ENCODE measurements around the gene CASTOR1.

The CASTOR1 gene

DNA sequence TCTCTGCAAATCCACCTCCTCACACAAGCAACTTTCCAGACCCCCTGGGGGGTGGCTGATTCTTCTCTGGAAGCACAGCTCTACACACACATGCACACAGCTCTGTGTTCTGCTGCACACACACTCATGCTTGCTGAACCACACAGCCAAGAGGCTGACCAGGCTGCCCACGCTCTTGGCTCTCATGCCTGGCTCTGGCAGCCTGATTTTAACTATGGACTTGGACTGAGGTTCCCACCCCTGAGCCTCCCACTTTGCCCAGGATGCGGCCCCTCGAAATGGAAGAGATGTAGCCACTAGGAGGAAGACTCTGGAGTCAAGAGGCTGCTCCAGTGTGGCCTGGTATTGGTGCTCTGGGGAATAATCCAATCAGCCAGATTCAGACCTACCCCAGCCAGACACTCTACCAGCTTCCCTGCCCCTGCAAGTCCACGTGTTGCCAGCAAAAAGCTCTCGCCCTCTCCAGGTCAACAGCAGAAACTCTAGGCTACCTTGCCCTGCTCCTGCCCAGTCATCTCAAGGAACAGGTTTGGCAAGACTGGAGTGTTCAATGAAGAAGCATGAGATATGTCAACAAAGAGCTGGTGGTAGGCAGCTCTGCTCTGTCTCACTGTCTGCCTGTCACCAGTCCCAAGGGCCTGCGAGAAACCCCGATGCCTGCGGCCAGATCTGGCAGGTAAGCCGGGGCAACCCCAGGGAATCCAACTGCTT is 8.8 kb upstream of the CASTOR1 start:
- no peak for DNase-seq (ENCODE audit: low read depth in 2 of 2)

- DNase-seq (ENCODE audit: low read depth in 2 of 2), result no peak
These were observed 8.1 kb upstream of the CASTOR1 start for GRCh38 chr22:30297276-30297990.

- no peak for DNase-seq (ENCODE audit: low read depth in 2 of 2)
These were observed 7.5 kb upstream of the CASTOR1 start for GRCh38 chr22:30296833-30297232.

DNA sequence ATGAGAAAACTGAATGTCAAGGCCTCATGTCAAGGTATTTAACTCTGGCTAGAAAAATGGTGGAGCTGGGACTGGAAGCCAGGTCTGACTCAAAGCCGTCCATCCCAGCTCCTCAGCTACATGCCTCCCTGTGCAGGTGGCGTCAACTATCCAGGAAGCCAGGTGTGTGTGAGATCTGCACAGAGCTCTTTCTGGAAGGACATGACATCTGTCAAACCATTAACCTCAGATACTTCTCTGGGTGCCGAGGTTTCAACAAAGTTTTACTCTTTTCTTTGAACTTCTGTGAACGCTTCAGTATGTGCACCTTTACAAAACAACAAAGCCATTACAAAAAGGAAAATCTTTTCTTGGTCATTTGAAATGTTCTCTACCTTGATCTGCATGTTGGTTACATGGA is 7.0 kb upstream of the CASTOR1 start:
- DNase-seq (ENCODE audit: low read depth in 2 of 2), result no peak

DNA sequence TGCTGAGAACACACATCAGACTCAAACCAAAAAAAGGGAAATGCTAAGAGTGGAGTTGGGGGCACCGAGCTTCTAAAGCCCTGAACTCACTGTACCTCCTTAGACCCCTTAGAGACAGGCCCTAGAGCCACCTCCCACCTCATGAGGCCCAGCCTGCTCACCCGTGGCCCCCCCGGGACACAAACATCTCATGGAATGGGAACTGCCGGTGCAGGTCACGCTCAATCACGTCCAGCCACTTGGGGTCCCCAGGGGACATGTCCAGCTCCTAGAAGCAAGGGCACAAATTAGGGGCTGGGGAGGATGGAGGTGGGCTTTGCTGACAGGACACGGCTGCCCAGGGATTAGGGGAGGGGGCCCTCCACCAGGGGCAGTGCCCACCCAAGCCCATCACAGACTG is 6.3 kb upstream of the CASTOR1 start:
- DNase-seq (ENCODE audit: low read depth in 2 of 2), result no peak

DNA sequence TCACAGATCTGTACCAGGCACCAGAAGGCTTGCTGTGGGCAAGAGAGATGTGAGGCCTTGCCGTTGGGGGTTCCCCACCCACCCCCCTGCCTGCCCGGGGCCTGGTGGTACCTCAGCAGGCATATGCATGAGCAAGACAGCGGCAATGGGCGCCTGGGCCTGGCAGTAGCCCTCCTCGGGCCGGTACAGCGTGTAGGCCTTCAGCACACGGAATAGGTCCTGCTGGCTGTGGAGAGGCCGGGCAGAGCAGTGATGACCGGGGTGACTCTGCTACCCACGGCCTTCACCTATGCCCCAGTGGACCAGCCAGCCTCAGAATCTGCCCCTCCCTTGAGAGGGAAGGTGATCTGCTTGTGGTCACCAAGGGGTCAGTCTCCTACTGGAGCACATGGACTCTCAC is 5.5 kb upstream of the CASTOR1 start:
- DNase-seq (ENCODE audit: low read depth in 2 of 2), result no peak

- no peak for DNase-seq (ENCODE audit: low read depth in 2 of 2)
These were observed 4.8 kb upstream of the CASTOR1 start for GRCh38 chr22:30294066-30294465.

DNA sequence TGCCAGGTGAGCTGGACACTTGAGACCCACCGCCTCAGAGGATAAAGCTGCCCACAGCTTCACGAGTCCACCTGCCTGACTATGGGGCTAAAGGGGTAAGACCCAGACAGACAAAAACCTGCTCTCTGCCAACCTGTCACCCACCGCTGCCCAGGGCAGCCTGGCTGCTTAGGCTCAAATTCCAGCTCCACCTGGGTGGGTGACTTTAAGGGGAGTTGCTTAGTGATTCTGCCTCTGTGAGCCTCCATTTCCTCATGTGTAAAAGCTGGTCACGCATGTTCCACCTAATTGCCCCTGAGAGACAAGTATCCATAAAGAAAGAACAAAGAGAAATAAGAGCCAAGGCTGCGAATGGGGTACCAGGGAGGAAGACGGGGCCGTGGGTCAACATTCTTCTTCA is 3.7 kb upstream of the CASTOR1 start:
- DNase-seq (ENCODE audit: low read depth in 2 of 2), result no peak

DNA sequence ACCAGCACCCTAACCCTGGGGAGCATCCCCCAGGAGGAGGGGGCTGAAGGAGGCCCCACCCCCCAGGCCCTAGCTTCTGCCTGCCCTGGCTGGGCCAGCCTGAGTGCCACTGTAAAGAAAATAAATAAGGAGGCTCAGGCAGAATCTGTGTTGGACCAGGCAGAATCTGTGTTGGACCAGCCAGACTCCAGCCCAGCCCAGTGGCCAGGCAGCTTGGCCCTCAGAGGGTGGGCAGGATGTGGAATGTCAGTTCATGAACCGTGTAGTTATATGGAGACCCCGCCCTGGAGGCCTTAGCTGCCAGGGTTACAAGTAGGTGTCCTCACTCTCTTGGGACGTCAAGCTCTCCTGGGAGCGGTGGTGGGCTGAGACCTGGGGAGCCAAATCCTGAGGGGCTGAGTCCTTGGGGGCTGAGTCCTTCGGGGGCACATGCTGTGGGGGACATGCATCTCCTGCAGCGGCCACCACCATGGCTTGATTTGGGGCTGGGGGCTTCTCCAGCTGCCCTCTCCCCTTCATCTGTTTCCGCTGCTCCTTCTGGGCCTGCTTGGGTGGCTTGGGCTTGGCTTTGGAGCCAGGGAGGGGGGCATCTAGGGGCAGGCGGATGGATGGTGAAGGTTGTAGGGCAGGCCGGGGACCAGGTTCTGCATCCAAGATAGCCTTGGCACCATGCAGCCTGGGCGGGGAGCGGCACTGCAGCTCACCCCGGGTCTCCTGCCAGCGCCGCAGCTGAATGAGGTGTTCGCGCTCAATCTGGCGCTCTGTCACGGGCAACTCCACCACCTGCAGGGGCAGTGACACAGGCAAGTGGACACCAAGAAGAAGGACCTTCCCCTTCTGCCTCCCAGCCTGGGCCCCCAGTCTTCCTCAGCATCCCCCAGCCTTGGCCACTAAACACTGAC is 3.0 kb upstream of the CASTOR1 start:
- DNase-seq (ENCODE audit: low read depth in 2 of 2), result no peak

DNA sequence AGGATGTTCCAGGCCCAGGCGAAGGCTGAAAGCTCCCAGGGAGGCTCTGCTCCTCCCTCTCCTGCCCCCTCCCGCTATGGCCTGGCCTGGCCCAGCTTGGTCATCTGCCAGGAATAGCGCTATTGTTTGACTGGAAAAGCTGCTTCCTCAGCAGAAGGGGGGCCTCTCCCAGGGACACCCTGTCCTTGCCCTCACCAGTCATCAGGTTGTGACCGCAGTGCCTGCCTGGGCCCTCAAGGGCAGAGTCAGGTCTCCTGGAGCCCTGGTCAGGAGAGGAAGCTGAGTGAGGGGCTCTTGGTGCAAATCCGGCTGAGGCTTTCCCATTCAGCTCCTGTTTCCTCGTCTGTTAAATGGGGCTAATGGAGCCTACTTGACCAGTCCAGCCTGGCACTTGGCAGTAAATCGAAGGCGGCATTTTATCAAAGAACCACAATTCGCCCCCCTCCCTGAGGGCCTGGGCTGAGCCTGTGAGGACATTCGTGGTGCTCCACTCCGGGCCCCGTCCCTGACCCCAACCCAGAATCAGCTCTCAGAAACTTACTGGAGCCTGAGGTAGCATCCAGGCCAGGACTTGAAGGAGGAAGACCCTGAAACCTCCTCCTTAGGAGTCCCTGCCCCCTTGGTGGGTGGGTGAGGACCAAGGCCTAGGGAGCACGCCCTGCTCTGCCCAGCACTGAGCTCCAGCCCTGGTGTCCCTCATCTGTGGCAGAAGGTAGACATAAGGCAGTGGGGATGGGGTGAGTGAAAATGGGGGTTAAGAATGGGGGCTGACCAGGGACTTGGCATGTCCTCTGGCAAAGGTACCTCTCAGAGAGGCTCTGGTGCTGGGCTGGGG is 2.0 kb upstream of the CASTOR1 start:
- DNase-seq (ENCODE audit: low read depth in 2 of 2), result no peak

- no peak for DNase-seq (ENCODE audit: low read depth in 2 of 2)
These were observed 1.2 kb upstream of the CASTOR1 start for GRCh38 chr22:30290342-30291057.

DNA sequence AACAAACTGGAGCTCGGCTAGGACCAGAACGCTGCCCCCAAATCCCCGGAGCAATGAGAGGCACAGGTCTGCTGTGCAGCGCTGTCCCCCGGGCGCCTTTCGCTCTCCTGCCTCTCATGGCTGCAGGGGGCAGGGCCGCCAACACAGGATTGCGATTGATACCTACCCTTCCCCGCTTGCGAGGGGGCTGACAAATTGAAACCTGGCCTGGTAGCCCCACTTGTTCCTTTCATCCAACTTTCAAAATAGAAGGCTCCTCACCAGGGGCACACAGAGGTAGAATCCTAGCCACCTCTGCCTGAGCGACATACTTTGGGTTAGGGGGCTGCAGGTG is 642 bp upstream of the CASTOR1 start:
- no peak for DNase-seq (ENCODE audit: low read depth in 2 of 2)

DNA sequence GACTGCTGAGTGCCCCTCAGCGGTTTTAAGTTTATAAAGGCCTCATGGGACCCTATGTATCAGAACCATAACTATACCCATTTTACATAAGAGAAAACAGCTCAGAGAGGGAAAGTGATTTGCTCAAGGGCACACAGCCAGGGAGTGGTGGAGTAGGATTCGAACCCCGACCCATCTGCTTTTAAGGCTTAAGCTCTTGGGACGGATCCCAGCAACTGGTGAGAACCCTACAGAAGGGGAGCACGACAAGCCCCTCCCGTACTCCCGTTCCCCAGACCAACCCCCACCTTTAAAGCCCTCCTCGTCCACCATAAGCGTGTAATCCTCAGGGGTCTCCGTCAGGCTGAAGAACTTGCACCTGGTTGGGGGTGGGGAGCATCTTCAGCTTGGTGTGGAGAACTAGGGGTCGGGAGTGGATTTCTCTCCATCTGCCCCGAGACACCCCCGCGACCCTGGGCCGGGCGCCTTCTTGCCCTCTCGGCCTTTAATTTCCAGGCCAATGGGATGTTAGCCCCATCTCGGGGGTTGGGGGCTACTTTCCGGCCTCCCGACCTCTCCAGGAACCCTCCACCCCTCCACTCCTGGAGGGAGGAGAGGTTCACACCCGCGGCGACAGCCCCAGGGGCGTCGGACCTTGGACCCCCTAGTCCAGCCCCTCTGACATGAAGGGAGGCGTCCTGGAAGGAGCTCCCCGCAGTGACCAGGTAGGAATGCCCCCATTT is 725 bp downstream of the CASTOR1 start:
- no peak for DNase-seq (ENCODE audit: low read depth in 2 of 2)

DNA sequence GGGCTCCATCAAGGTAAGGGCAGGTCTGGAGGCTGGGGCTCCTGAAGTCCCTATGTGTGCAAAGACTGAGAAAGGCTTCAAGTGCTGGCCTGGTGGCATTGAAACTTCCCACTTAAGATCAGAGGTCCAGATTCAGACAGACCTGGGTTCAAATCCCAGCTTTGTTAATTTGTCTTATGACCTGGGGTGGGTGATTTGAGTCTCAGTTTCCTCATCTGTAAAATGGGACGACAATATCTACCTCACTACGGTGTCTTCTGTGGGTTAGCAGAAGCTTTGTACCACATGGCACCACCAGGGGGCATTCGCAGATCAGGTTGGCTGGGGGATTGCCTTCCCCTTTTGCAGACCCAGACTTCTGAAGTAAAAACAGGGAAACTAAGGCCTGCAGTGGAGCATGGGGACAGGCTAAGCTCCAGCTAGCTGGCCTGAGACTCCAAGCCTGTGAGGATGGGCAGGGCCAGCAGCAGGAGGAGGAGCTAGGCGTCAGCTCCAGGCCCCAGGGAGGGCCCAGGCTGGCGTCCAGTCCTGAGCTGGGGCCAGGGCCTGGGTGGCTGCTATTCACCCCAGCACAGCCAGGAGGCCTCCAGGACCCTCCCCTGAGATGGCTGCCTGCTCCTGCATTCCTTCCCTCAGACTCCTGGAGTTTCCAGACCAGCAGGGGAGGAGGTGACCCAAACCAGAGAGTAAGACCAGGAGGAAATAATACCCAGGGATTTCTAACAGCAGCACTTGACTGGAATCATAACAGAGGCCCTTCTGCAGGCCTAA is 1.5 kb downstream of the CASTOR1 start:
- DNase-seq (ENCODE audit: low read depth in 2 of 2), result peak; percentile 71 to 81

DNA sequence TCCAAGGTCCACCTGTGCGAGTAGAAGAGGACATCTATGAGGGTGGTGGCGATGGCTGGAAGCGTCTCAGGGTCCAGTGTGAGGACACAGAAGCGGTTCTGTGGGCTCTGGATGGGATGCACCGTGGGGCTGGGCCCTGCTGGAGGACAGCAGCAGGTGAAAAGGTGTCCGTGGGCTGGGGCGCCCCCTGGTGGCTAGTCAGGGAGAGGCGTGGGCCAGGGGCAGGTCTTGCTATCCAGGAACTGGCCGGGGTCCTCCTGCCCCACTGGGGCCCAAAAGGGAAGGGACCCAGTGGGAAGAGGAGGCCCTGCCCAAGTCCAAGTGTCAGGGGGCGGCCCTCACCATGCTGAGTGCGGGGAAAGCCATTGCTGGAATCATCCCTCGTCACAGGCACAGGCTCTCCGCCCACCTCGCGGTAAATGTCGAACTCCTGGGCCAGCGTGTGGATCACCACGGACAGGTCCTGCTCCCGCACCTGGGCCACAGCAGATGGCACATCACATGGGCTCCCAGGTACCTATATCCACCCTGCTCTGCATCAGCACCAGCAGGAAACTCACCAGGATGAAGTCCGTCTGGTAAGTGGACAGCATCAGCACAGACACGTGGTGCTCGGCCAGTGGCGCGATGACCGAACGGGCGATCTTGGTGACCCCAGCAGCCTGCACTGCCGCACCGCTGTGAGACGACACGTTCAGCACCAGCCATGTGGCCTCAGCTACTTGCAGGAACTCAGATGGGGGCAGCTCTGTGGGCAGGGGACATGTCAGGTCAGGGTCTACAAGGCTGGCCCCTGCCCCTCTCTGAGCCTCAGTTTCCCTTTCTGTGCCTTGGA is 2.3 kb downstream of the CASTOR1 start:
- peak; percentile 66 to 75 for DNase-seq (ENCODE audit: low read depth in 2 of 2)

GRCh38 chr22:30286331-30286730 is 3.0 kb downstream of the CASTOR1 start:
- no peak for DNase-seq (ENCODE audit: low read depth in 2 of 2)

DNA sequence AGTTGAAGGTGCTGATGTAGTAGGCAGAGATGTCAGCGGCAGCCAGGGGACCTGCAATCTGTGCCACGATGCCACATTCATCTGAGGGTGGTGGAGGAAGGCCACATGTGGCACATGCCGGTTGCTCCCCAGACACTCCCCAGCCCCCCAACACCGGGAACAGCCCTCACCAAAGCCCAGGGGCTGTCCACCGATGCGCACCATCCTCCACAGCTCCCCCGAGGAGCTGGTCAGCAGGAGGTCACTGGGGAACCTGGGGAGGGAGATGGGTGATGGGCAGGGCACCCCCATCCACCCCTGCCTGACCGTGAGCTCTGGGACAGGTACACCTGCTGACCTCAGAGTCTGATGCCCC is 3.5 kb downstream of the CASTOR1 start:
- no peak for DNase-seq (ENCODE audit: low read depth in 2 of 2)

GRCh38 chr22:30285176-30285845 is 4.0 kb downstream of the CASTOR1 start:
- no peak for DNase-seq (ENCODE audit: low read depth in 2 of 2)

Measured in stimulated activated CD8-positive, alpha-beta memory T cell treated with anti-CD3 and anti-CD28 coated beads, Interleukin-2, amount 100 ng/mL, for 1 hour (primary cell).